Left lung (tissue), 10 donors: ENCODE measurements around the gene CLSTN3. TPM values are rescaled to one million over a fixed set of nuclear protein-coding genes. Genes with fewer than 3 reads are reported as not detected.

Experiments
- ATAC-seq: fragments of 200-7000 bp; cut with Tn5 transposase; one replicate; pipeline ENCODE4 v1.9.1; 2020; ENCODE audit warnings: moderate library complexity
- DNase-seq, 4 donors: peaks; one replicate each; pipeline ENCODE4 v3.0.0-alpha.2; 2013 to 2020
- H3K27ac ChIP-seq, 2 donors: fragments of 200-600 bp; sonication (generic) in 1 of 2; one replicate each; pipeline versions ENCODE4 v1.5.0 to v1.8.0; 2020 to 2021
- H3K27me3 ChIP-seq, 2 donors: fragments of 200-600 bp; sonication (generic) in 1 of 2; one replicate each; pipeline versions ENCODE4 v1.5.0 to v1.8.0; 2020 to 2021
- H3K36me3 ChIP-seq, 2 donors: fragments of 200-600 bp; sonication (generic) in 1 of 2; one replicate each; pipeline versions ENCODE4 v1.5.0 to v1.8.0; 2020 to 2021
- H3K4me1 ChIP-seq, 2 donors: fragments of 200-600 bp; one replicate each; pipeline ENCODE4 v1.8.0; 2021
- H3K4me3 ChIP-seq, 2 donors: fragments of 200-600 bp; sonication (generic) in 1 of 2; one replicate each; pipeline versions ENCODE4 v1.5.0 to v1.8.0; 2020 to 2021; ENCODE audit warnings: mild to moderate bottlenecking in 1 of 2
- H3K9me3 ChIP-seq, 2 donors: fragments of 200-600 bp; sonication (generic) in 1 of 2; one replicate each; pipeline versions ENCODE4 v1.5.0 to v1.8.0; 2020 to 2021
- intact Hi-C, 2 donors: fragments of 100-400 bp; cut with DNase I; formaldehyde crosslinking; loops; one replicate each; pipeline versions ENCODE4 v1.11.2 to v1.14.2; 2022
- polyA plus RNA-seq, 6 donors: library from polyadenylated mRNA; unstranded; fragments of 120-200 nt; gene quantifications; one replicate each; pipeline ENCODE4 v1.2.1, GENCODE V29; 2013; ENCODE audit not compliant: insufficient read length in 6 of 6
- total RNA-seq, 2 donors: library from RNA; stranded (reverse); fragmentation: NEBNext Ultra II Directional; extraction: Animal tissue kit (Norgen Biotek cat#: 25700); gene quantifications; one replicate each; pipeline ENCODE4 v1.2.1, GENCODE V29; 2021
- TF ChIP-seq, protein P1 (sequence below), 2 donors: fragments of 200-600 bp; sonication (generic) in 1 of 2; IDR thresholded peaks; one replicate each; pipeline versions ENCODE4 v1.5.0 to v1.8.0; 2021; ENCODE audit warnings: antibody characterized with exemption in 2 of 2
- donor health status: DM: no; HTN: yes; CAD: no.
- donor health status: DM: no; HTN: no; CAD: no.

Gene CLSTN3
- total and polyA plus RNA-seq, 8 donors, result 30.3 to 80.9 (median 63.0) TPM

DNA sequence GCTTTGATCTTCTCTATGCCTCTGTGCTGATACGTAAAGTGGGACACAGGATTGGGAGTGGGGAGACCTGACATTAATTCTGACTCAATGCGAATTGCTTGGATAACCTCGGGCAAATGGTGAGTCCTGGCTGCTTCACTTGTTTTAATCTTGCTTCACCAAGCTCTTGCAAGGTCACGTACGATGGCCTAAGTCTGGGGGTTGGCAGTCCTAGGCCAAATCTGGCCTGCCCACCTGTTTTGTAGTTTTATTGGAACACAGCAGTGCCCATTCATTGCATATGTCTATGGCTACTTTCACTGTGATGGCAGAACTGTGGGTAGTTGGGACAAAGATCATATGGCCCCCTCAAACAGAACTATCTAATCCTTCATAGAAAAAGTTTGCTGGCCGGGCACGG, 13.4 kb downstream of the CLSTN3 start:
- no peak for DNase-seq
- no peak for ATAC-seq
- H3K36me3 ChIP-seq, result peaks cover 0 to 29% of the 10 kb centered on the region in 2 donors
- no peak overlapping the region for H3K4me3 ChIP-seq
- intact Hi-C loops, result no loop called here
- no peaks in the 10 kb centered on the region for H3K27me3 ChIP-seq
- peaks cover 0 to 4% of the 10 kb centered on the region in 2 donors for H3K4me1 ChIP-seq
- TF ChIP-seq, protein P1, sequence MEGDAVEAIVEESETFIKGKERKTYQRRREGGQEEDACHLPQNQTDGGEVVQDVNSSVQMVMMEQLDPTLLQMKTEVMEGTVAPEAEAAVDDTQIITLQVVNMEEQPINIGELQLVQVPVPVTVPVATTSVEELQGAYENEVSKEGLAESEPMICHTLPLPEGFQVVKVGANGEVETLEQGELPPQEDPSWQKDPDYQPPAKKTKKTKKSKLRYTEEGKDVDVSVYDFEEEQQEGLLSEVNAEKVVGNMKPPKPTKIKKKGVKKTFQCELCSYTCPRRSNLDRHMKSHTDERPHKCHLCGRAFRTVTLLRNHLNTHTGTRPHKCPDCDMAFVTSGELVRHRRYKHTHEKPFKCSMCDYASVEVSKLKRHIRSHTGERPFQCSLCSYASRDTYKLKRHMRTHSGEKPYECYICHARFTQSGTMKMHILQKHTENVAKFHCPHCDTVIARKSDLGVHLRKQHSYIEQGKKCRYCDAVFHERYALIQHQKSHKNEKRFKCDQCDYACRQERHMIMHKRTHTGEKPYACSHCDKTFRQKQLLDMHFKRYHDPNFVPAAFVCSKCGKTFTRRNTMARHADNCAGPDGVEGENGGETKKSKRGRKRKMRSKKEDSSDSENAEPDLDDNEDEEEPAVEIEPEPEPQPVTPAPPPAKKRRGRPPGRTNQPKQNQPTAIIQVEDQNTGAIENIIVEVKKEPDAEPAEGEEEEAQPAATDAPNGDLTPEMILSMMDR (IDR thresholded peaks at IDR 0.05), result no peak
- no peaks in the 10 kb centered on the region for H3K9me3 ChIP-seq
- no peak overlapping the region for H3K27ac ChIP-seq

- Histone ChIP-seq H3K27ac (no peak overlapping the region), H3K4me3 (no peak overlapping the region), H3K27me3 (no peaks in the 10 kb centered on the region), H3K4me1 (peaks cover 0 to 4% of the 10 kb centered on the region in 2 donors), H3K36me3 (peaks cover 0 to 39% of the 10 kb centered on the region in 2 donors), H3K9me3 (no peaks in the 10 kb centered on the region)
- ATAC-seq (peak; percentile 48), DNase-seq (peak in 2 of 4 donors; percentile 32 to 33)
- intact Hi-C loops, result no loop called here
- TF ChIP-seq, protein P1 (IDR thresholded peaks at IDR 0.05), result peak; percentile 39 to 44
Measured at GRCh38 chr12:7144414-7145120, 14.4 kb downstream of the CLSTN3 start.

- H3K4me3 ChIP-seq, result no peak overlapping the region
- ATAC-seq, result no peak
- no peaks in the 10 kb centered on the region for H3K9me3 ChIP-seq
- TF ChIP-seq, protein P1 (IDR thresholded peaks at IDR 0.05), result no peak
- no peak overlapping the region for H3K27ac ChIP-seq
- DNase-seq, result no peak
- intact Hi-C loops, result no loop called here
- peaks cover 4% of the 10 kb centered on the region in 2 donors for H3K4me1 ChIP-seq
- peaks cover 0 to 48% of the 10 kb centered on the region in 2 donors for H3K36me3 ChIP-seq
- H3K27me3 ChIP-seq, result no peaks in the 10 kb centered on the region
Measured at GRCh38 chr12:7145671-7146070, 15.5 kb downstream of the CLSTN3 start.

DNA sequence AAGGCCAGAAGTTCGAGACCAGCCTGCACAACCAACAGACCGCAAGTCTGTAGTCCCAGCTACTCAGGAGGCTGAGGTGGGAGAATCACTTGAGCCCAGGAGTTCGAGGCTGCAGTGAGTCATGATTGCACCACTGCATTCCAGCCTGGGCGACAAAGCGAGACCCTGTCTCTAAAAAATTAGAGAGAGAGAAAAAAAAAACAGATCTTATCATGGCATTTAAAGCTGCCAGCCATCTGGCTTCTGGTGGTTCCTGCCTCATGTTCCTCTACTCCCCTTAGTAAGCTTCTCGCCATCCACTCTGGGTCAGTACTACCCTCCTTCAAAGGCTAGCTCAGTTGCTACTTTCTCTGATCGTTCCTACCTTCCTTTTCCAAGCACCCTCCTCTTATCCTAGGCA, 16.1 kb downstream of the CLSTN3 start:
- Histone ChIP-seq H3K4me1 (peaks cover 4 to 5% of the 10 kb centered on the region in 2 donors), H3K4me3 (no peak overlapping the region), H3K36me3 (peaks cover 0 to 48% of the 10 kb centered on the region in 2 donors), H3K27ac (no peak overlapping the region), H3K27me3 (no peaks in the 10 kb centered on the region), H3K9me3 (no peaks in the 10 kb centered on the region)
- no peak for DNase-seq
- intact Hi-C loops, result no loop called here
- ATAC-seq, result no peak
- TF ChIP-seq, protein P1 (IDR thresholded peaks at IDR 0.05), result no peak

GRCh38 chr12:7146906-7147305, 16.7 kb downstream of the CLSTN3 start:
- no peaks in the 10 kb centered on the region for H3K27me3 ChIP-seq
- TF ChIP-seq, protein P1 (IDR thresholded peaks at IDR 0.05), result no peak
- H3K27ac ChIP-seq, result no peak overlapping the region
- DNase-seq (no peak), ATAC-seq (no peak)
- H3K4me1 ChIP-seq, result peaks cover 4 to 5% of the 10 kb centered on the region in 2 donors
- peaks cover 0 to 52% of the 10 kb centered on the region in 2 donors for H3K36me3 ChIP-seq
- no peaks in the 10 kb centered on the region for H3K9me3 ChIP-seq
- no peak overlapping the region for H3K4me3 ChIP-seq
- intact Hi-C loops, result no loop called here
